GM21717 (cell line): ENCODE measurements around the gene RRBP1.

Experiments used
- ATAC-seq: cut with Tn5 transposase; IDR thresholded peaks from one replicate; pipeline ENCODE4 v1.9.1; 2021; ENCODE audit warnings: mild to moderate bottlenecking, moderate library complexity; ENCODE audit not compliant: unreplicated experiment

Gene RRBP1

GRCh38 chr20:17613328-17614175 lies 68.5 kb downstream of the RRBP1 start:
- no peak for ATAC-seq

DNA sequence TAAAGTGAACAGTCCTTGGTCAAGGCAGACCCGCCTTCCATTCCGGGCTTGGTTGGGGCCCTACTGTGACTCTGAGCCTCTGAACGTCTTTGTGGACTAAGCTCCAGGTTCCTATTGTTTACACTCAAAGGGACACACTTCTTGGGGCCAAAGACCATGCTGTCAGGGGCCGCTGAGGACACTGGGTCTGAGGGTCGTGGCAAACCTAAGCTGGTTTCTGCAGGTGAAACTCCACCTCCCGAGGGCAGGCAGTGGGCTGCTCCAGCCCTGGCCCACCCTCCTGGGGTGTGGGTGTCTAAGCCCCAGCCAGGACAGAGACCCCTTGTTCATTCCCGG lies 69.1 kb downstream of the RRBP1 start:
- ATAC-seq: no peak

- no peak for ATAC-seq
Measured at GRCh38 chr20:17612287-17612991, 69.6 kb downstream of the RRBP1 start.

DNA sequence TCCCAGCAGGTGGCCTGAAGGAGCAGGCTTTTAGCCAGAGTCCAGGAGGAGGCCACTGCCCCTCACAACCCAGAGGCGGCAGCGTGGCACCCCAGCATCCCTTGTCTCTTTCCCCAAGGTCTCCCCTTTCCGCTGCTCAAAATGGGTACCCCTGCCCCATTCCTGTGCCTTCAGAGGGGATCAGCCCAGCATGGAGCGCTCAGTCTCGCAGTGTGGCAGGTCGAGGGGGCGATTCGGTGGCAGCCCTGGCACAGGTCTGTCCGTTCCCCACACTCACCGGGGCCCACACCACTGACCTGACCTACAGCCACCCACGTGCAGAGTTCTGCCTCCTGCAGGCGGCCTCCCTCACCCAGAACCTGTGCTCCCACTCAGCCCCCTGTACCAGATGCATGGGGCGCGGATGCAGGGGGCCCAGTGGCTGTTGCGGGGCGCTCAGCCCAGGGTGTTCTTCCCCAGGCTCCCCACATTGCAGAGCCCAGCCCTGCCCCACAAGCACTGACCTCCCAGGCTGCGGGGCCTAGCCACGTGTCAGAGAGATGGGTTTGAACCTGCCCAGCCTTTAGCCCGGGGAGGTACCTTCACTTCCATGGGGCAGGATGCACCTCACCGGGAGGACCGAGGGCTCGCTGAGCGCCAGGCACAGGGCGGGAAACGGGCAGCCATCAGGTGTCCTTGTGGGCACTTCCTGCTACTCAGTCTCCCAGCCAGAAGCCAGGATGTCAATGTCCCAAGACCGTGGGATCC lies 70.3 kb downstream of the RRBP1 start:
- no peak for ATAC-seq

GRCh38 chr20:17611290-17611539 lies 70.8 kb downstream of the RRBP1 start:
- no peak for ATAC-seq

- no peak for ATAC-seq
Measured at GRCh38 chr20:17610566-17611289, 71.3 kb downstream of the RRBP1 start.

DNA sequence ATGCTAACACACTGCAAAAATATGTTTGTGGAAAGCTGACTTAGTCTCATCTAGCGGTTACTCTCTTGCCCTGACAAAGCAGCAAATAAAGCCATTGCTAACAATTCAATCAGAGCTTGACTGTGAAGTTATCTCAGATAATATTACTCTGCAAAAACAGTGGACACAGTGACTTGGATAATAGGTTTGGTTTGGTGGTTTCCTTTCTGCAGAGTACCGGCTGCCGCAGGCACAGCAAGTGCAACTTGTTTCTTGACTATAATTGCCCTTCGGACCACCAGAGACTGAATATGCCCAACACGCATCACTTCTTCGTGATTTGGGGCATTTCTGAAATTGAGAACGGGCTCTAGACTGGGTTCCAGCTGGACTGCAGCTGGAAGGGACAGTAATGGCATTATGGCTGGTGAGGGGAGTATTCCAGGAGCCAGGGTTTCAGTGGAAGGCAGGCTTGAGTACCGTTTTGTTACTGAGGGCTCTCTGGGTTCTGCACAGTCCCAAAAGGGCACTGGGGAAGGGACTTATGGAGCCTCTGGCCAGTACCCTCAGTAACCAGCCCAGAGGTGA lies 72.1 kb downstream of the RRBP1 start:
- no peak for ATAC-seq

DNA sequence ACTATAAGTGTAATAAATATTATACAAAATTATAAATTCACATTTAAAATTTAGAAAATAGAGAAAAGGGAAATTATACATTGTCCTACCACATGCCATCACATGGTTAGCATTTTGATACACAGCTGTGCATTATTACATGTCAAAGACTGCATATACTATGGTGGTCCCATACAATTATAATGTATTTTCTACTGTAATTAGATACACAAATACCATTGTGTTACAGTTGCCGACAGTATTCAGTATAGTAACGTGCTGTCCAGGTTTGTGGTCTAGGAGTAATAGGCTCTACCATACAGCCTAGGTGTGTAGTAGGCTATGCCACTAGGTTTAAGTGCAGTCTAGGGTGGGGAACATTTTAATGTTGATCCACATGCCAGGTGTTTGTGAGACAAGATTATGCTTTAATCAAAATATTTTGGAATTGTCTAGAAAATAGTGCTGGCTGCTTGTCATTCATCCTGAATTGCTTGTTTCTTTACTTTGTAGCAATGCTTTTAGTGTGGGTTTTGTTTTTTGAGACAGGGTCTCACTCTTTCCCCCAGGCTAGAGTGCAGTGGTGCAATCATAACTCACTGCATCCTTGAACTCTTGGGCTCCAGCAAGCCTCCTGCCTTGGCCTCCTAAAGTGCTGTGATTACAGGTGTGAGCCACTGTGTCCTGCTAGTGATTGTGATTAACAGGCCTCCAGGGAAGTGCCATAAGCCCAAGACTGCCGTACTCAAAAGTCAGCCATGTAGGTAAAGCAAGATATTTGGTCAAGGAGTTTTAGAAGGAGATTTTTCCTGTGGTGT lies 73.1 kb downstream of the RRBP1 start:
- no peak for ATAC-seq

GRCh38 chr20:17606001-17606400 lies 76.0 kb downstream of the RRBP1 start:
- no peak for ATAC-seq

GRCh38 chr20:17605131-17605660 lies 76.8 kb downstream of the RRBP1 start:
- ATAC-seq: no peak

GRCh38 chr20:17602493-17602892 lies 79.5 kb downstream of the RRBP1 start:
- ATAC-seq: no peak

- ATAC-seq: no peak
Measured at GRCh38 chr20:17601957-17602356, 80.1 kb downstream of the RRBP1 start.

GRCh38 chr20:17598013-17598550 lies 84.0 kb downstream of the RRBP1 start:
- no peak for ATAC-seq

- ATAC-seq: no peak
Measured at GRCh38 chr20:17595856-17596255, 86.2 kb downstream of the RRBP1 start.

DNA sequence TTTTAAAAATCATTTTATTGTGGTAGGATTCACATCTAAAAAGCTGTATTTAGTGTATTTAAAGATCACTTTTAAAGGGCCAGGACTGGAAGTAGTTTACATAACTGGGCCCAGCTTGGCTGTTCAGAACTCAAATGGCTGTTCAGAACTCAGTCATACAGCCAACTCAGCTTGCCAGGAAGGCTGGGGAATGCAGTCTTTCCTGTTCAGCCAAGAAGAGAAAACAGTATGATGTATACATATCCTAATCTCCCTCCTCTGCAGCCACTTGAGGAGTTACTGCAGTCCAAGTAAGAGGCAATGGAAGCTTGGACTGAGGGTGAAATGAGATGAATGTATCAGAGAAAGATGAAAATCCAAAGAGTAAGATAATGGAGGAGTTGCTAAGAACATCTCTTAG lies 87.6 kb downstream of the RRBP1 start:
- ATAC-seq: no peak

DNA sequence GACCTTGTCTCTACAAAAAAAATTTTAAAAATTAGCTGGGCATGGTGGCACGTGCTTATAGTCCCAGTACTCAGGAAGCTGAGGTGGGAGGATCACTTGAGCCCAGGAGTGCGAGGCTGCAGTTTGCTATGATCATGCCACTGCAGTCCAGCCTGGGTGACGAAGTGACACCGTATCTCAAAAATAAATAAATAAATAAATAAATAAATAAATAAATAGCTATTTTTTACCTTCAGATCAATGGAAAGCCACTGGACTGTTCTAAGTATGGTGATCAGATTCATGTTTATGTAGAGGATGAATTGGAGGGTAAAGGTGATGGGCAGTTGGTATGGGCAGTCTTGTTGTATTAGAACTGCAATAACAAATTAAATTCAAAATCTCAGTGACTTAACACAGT lies 88.1 kb downstream of the RRBP1 start:
- no peak for ATAC-seq

GRCh38 chr20:17590245-17590644 lies 91.8 kb downstream of the RRBP1 start:
- ATAC-seq: no peak

DNA sequence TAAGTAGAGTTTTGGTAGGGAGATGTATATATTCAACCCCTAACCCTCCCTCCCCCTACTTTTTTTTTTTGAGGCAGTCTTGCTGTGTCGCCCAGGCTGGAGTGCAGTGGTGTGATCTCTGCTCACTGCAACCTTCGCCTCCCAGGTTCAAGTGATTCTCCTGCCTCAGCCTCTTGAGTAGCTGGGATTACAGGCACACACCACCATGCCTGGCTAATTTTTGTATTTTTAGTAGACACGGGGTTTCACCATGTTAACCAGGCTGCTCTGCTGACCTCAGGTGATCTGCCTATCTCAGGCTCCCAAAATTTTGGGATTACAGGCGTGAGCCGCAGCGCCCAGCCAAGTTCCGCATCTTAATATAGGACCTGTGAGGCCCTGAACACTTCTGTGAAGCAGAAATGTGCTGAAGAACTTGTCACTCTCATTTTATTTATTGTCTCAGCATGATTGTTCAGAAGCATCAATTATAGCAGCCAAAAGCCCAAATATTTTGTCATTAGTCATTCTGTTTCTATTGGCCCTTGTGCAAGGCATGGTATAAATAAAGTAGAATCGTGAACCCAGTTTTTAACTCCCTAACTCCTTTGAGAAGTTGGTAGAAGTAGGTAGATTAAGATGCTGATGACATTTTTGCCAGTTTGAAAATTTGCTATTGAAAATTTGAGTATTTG lies 92.7 kb downstream of the RRBP1 start:
- ATAC-seq: no peak

GRCh38 chr20:17587824-17588223 lies 94.2 kb downstream of the RRBP1 start:
- ATAC-seq: no peak
